Adrenal gland (tissue), 5 donors: ENCODE results near the gene SAMM50.

Experiments used
- POLR2A ChIP-seq, 2 donors: fragments of 450-650 bp; IDR thresholded peaks; one replicate each; pipeline ENCODE4 v1.6.1; 2017; ENCODE audit warnings: antibody characterized with exemption in 2 of 2, mild to moderate bottlenecking in 2 of 2, moderate library complexity in 1 of 2
- TF ChIP-seq, protein P1 (sequence below), 6 experiments: fragments of 450-650 bp in 4 of 6; fragments of 200-600 bp in 2 of 6; sonication (generic) in 1 of 6; IDR thresholded peaks; 1 replicate in 5 of 6; 2 replicates in 1 of 6; pipeline versions ENCODE4 v1.5.1 to v1.8.0; 2016 to 2021; ENCODE audit warnings: antibody characterized with exemption in 6 of 6, mild to moderate bottlenecking in 2 of 6, moderate library complexity in 1 of 6
- donor health status: DM: no; HTN: no; CAD: no.

GRCh38 chr22:43996981-43997265 is 41.7 kb downstream of the SAMM50 start:
- TF ChIP-seq POLR2A (IDR thresholded peaks at IDR 0.05), result no peak
- TF ChIP-seq, protein P1, sequence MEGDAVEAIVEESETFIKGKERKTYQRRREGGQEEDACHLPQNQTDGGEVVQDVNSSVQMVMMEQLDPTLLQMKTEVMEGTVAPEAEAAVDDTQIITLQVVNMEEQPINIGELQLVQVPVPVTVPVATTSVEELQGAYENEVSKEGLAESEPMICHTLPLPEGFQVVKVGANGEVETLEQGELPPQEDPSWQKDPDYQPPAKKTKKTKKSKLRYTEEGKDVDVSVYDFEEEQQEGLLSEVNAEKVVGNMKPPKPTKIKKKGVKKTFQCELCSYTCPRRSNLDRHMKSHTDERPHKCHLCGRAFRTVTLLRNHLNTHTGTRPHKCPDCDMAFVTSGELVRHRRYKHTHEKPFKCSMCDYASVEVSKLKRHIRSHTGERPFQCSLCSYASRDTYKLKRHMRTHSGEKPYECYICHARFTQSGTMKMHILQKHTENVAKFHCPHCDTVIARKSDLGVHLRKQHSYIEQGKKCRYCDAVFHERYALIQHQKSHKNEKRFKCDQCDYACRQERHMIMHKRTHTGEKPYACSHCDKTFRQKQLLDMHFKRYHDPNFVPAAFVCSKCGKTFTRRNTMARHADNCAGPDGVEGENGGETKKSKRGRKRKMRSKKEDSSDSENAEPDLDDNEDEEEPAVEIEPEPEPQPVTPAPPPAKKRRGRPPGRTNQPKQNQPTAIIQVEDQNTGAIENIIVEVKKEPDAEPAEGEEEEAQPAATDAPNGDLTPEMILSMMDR (IDR thresholded peaks at IDR 0.05), result no peak
